Stomach (tissue), 4 donors: ENCODE results near the gene NR1H4.

ENCODE experiments used
- EP300 ChIP-seq: sonication (generic); formaldehyde crosslinking; IDR thresholded peaks from one replicate; pipeline ENCODE4 v1.6.1; 2017; ENCODE audit warnings: antibody characterized with exemption
- POLR2A ChIP-seq, 4 donors: fragments of 450-650 bp; IDR thresholded peaks; one replicate each; pipeline ENCODE4 v1.6.1; 2016; ENCODE audit warnings: antibody characterized with exemption in 4 of 4, control low read depth in 2 of 4, mild to moderate bottlenecking in 1 of 4, moderate library complexity in 1 of 4
- POLR2AphosphoS5 ChIP-seq, 3 donors: sonication (generic); formaldehyde crosslinking; IDR thresholded peaks; one replicate each; pipeline ENCODE4 v1.6.1; 2016; ENCODE audit warnings: antibody characterized with exemption in 3 of 3
- TF ChIP-seq, protein P1 (sequence below), 7 experiments: fragments of 450-650 bp in 4 of 7; fragments of 200-600 bp in 3 of 7; sonication (generic) in 3 of 7; IDR thresholded peaks; one replicate each; pipeline ENCODE4 v1.5.1; 2016 to 2019; ENCODE audit warnings: antibody characterized with exemption in 7 of 7, control low read depth in 2 of 7, mild to moderate bottlenecking in 1 of 7

DNA sequence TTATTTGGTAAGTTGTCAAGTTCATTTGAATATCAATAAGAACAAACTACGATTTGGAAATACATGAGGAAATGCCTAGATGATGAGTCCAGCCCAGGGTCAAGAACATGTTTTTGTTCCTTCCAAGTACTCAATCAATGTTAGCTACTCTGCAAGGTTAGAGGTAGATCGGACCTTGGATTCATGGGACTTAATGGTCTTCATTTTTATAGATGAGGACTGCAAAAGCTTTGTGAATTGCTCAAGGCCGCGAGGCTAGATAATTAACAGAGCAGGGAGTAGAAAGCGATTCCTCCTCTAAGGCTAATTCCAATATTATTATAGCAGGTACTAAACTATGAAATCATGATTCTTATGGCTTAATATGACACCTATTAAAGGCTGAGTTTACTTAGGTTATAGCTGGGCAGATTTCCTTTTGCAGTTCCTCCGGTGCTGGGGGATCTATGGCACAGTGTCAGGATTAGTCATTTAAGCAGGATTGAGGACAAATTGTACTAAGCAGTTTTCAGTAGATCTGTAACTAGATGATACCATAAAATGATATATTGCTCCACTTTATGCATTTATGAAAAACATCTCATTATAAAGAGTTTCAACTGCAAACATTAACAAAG lies 19.8 kb downstream of the NR1H4 start:
- TF ChIP-seq, protein P1, sequence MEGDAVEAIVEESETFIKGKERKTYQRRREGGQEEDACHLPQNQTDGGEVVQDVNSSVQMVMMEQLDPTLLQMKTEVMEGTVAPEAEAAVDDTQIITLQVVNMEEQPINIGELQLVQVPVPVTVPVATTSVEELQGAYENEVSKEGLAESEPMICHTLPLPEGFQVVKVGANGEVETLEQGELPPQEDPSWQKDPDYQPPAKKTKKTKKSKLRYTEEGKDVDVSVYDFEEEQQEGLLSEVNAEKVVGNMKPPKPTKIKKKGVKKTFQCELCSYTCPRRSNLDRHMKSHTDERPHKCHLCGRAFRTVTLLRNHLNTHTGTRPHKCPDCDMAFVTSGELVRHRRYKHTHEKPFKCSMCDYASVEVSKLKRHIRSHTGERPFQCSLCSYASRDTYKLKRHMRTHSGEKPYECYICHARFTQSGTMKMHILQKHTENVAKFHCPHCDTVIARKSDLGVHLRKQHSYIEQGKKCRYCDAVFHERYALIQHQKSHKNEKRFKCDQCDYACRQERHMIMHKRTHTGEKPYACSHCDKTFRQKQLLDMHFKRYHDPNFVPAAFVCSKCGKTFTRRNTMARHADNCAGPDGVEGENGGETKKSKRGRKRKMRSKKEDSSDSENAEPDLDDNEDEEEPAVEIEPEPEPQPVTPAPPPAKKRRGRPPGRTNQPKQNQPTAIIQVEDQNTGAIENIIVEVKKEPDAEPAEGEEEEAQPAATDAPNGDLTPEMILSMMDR (IDR thresholded peaks at IDR 0.05) = no peak
- no peak for TF ChIP-seq POLR2A (IDR thresholded peaks at IDR 0.05)
- TF ChIP-seq POLR2AphosphoS5 (IDR thresholded peaks at IDR 0.05) = no peak
- no peak for TF ChIP-seq EP300
